Loucy (cell line): ENCODE data around the gene SAXO1.
A peak's percentile ranks its signal among the peaks of the same experiment; 100 is the strongest.

ENCODE experiments used
- H2AFZ ChIP-seq: fragments of 200-600 bp; sonication (generic); 2 replicates; pipeline ENCODE4 v1.6.0; 2016; ENCODE audit warnings: antibody characterized with exemption, mild to moderate bottlenecking, low read length, moderate library complexity
- H3F3A ChIP-seq: fragments of 200-600 bp; 2 replicates; pipeline ENCODE4 v1.6.0; 2016; ENCODE audit warnings: antibody characterized with exemption, low read depth, mild to moderate bottlenecking
- H3K27me3 ChIP-seq: fragments of 200-600 bp; sonication (generic); 2 replicates; pipeline ENCODE4 v1.6.1; 2014; ENCODE audit warnings: low read length, mild to moderate bottlenecking; ENCODE audit not compliant: insufficient read depth, poor library complexity, severe bottlenecking
- H3K36me3 ChIP-seq: fragments of 200-600 bp; sonication (generic); 2 replicates; pipeline ENCODE4 v1.6.1; 2016; ENCODE audit warnings: low read length; ENCODE audit not compliant: insufficient read depth
- H3K4me1 ChIP-seq: fragments of 200-600 bp; sonication (generic); 2 replicates; pipeline ENCODE4 v1.5.1; 2014; ENCODE audit warnings: low read length, mild to moderate bottlenecking; ENCODE audit not compliant: insufficient read depth, poor library complexity, severe bottlenecking
- H3K4me2 ChIP-seq: fragments of 200-600 bp; sonication (generic); 2 replicates; pipeline ENCODE4 v1.6.0; 2014; ENCODE audit warnings: antibody characterized with exemption, low read length, low read depth, mild to moderate bottlenecking; ENCODE audit not compliant: poor library complexity, severe bottlenecking
- H3K4me3 ChIP-seq: fragments of 200-600 bp; sonication (generic); 2 replicates; pipeline ENCODE4 v1.5.1; 2014; ENCODE audit warnings: low read length, mild to moderate bottlenecking, mixed read lengths; ENCODE audit not compliant: poor library complexity, severe bottlenecking
- H3K79me2 ChIP-seq: fragments of 200-600 bp; sonication (generic); 2 replicates; pipeline ENCODE4 v1.6.1; 2014; ENCODE audit warnings: low read length; ENCODE audit not compliant: insufficient read depth
- H3K9ac ChIP-seq: fragments of 200-600 bp; sonication (generic); 2 replicates; pipeline ENCODE4 v1.6.0; 2014; ENCODE audit warnings: mild to moderate bottlenecking, low read depth, low read length, moderate library complexity; ENCODE audit not compliant: poor library complexity, severe bottlenecking
- H3K9me2 ChIP-seq: fragments of 200-600 bp; sonication (generic); replicated peaks from 2 replicates; pipeline ENCODE4 v1.6.1; 2016; ENCODE audit warnings: low read depth, low read length, mixed read lengths
- H3K9me3 ChIP-seq: fragments of 200-600 bp; sonication (generic); 2 replicates; pipeline ENCODE4 v1.6.1; 2014; ENCODE audit warnings: mild to moderate bottlenecking, antibody characterized with exemption, low read length, low read depth; ENCODE audit not compliant: insufficient read depth
- H4K20me1 ChIP-seq: fragments of 200-600 bp; sonication (generic); 2 replicates; pipeline ENCODE4 v1.6.0; 2014; ENCODE audit warnings: antibody characterized with exemption, low read length, mild to moderate bottlenecking; ENCODE audit not compliant: insufficient read depth, poor library complexity, severe bottlenecking
- CTCF ChIP-seq: fragments of 200-600 bp; sonication (generic); conservative IDR thresholded peaks from 2 replicates; pipeline ENCODE4 v1.5.1; 2014; ENCODE audit warnings: mild to moderate bottlenecking, antibody characterized with exemption, low read length
- EZH2phosphoT487 ChIP-seq: fragments of 200-600 bp; IDR thresholded peaks from 2 replicates; pipeline ENCODE4 v1.6.1; 2018; ENCODE audit warnings: antibody characterized with exemption, mild to moderate bottlenecking, moderate library complexity, borderline replicate concordance

Gene SAXO1

GRCh38 chr9:18906656-18907395, 126.2 kb downstream of the SAXO1 start:
- Histone ChIP-seq H3K4me1 (peaks cover 49% of the 10 kb centered on the region), H3K4me3 (no peak overlapping the region), H3K4me2 (peak overlapping the region; percentile 16), H3K9me2 (no peaks in the 10 kb centered on the region), H3K79me2 (no peaks in the 10 kb centered on the region), H4K20me1 (no peaks in the 10 kb centered on the region), H3K9me3 (no peaks in the 10 kb centered on the region), H3K27me3 (no peaks in the 10 kb centered on the region), H3K9ac (no peak overlapping the region), H3K36me3 (no peaks in the 10 kb centered on the region), H3F3A (no peaks in the 10 kb centered on the region), H2AFZ (peak overlapping the region; percentile 46; the same call in 1 of the 2 replicates)
- no peak for TF ChIP-seq EZH2phosphoT487

- H3F3A ChIP-seq = no peaks in the 10 kb centered on the region
- no peak overlapping the region for H3K4me3 ChIP-seq
- no peaks in the 10 kb centered on the region for H3K27me3 ChIP-seq
- H3K9me2 ChIP-seq = no peaks in the 10 kb centered on the region
- H4K20me1 ChIP-seq = no peaks in the 10 kb centered on the region
- peaks cover 48% of the 10 kb centered on the region for H3K4me1 ChIP-seq
- TF ChIP-seq CTCF (no peak), EZH2phosphoT487 (no peak)
- H3K4me2 ChIP-seq = peak overlapping the region; percentile 16
- no peak overlapping the region for H3K9ac ChIP-seq
- H3K36me3 ChIP-seq = no peaks in the 10 kb centered on the region
- H3K9me3 ChIP-seq = no peaks in the 10 kb centered on the region
- H3K79me2 ChIP-seq = no peaks in the 10 kb centered on the region
- peak overlapping the region; percentile 46; the same call in 1 of the 2 replicates for H2AFZ ChIP-seq
Observed at GRCh38 chr9:18905883-18906629, 127.0 kb downstream of the SAXO1 start.

DNA sequence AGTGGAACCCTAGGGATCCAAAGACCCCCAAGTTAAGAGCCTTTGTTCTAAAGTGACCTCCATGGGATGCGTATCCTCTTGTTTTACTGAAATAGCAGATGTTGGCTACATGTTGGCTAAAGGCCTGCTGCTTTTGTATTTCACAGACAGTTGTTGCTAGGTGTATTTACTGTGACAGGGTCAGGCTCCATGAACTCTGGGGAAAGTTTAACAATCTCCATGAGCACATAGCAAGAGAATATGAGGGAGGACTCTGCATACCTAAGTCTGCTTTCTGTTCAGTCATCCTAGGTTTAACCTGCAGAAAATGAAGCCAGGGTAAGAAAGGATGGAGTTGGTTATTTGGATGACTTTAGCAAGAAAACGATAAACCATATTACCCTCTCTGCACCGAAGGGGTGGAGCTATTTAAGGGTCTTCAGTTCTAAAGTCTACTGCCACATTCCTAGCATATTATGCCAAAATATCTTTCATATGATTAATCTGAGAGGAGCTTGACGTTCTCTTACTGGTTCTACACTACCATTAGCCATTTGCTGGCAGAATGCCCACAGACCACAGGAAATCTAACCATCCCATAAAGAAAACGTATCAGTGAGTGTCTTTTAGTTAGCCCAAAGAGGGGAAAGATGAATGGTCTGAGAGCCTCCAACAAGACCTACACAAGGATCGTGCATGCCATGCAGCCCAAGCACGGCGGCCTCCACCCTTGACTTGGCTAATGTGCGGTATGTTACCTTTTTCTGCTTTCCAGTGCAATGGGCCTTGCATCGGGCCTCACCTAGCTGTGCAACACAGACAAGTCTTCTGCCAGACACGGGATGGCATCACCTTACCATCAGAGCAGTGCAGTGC, 127.8 kb downstream of the SAXO1 start:
- Histone ChIP-seq H3K36me3 (no peaks in the 10 kb centered on the region), H3K9ac (no peak overlapping the region), H2AFZ (no peak overlapping the region), H3K79me2 (no peaks in the 10 kb centered on the region), H3F3A (no peaks in the 10 kb centered on the region), H3K4me2 (peak overlapping the region; percentile 16), H3K9me2 (no peaks in the 10 kb centered on the region), H3K4me3 (no peak overlapping the region), H4K20me1 (no peaks in the 10 kb centered on the region), H3K27me3 (no peaks in the 10 kb centered on the region), H3K9me3 (no peaks in the 10 kb centered on the region), H3K4me1 (peaks cover 41% of the 10 kb centered on the region)
- TF ChIP-seq CTCF = no peak
- no peak for TF ChIP-seq EZH2phosphoT487
